AG04450 (cell line): ENCODE results near the gene RNF220. TPM values are rescaled to one million over a fixed set of nuclear protein-coding genes. Genes with fewer than 3 reads are reported as not detected.

ENCODE experiments used
- CTCF ChIA-PET: fragments of 300-600, 350-600 bp; formaldehyde crosslinking; extraction: SDS; loops from one replicate; lab custom pipeline; 2022; ENCODE audit warnings: antibody characterized with exemption, inconsistent platforms; lab: Charles Lee
- POLR2A ChIA-PET: fragments of 350-600 bp; formaldehyde crosslinking; extraction: SDS; loops from one replicate; lab custom pipeline; 2021; ENCODE audit warnings: antibody characterized with exemption, inconsistent platforms; lab: Yijun Ruan, JAX
- DNase-seq: peaks from one replicate; pipeline ENCODE4 v3.0.0-alpha.2; 2011; ENCODE audit warnings: low read depth, low spot score
- H3K27ac ChIP-seq: one replicate; pipeline ENCODE4 v1.5.1; 2012; ENCODE audit warnings: low read depth, low read length, control low read depth
- H3K27me3 ChIP-seq: one replicate; pipeline ENCODE4 v1.6.0; 2012; ENCODE audit warnings: low read length; ENCODE audit not compliant: control insufficient read depth, insufficient read depth
- H3K4me3 ChIP-seq: 2 replicates; pipeline ENCODE4 v1.5.1; 2011; ENCODE audit warnings: mild to moderate bottlenecking, low read depth, low read length, control low read depth
- H3K9me3 ChIP-seq: 2 replicates; pipeline ENCODE4 v1.5.1; 2012; ENCODE audit warnings: low read length; ENCODE audit not compliant: control insufficient read depth, insufficient read depth
- polyA plus RNA-seq: library from polyadenylated mRNA; depleted of rRNA; stranded (reverse); fragments of >200 nt; gene quantifications from 2 replicates; pipeline ENCODE4 v1.2.3, GENCODE V29; 2011
- TF ChIP-seq, protein P1 (sequence below): IDR thresholded peaks from 2 replicates; pipeline ENCODE4 v1.5.1; 2011; ENCODE audit warnings: low read depth, low read length, control low read depth, inconsistent platforms

Gene RNF220
- polyA plus RNA-seq, 1 experiment = 46.4 TPM

DNA sequence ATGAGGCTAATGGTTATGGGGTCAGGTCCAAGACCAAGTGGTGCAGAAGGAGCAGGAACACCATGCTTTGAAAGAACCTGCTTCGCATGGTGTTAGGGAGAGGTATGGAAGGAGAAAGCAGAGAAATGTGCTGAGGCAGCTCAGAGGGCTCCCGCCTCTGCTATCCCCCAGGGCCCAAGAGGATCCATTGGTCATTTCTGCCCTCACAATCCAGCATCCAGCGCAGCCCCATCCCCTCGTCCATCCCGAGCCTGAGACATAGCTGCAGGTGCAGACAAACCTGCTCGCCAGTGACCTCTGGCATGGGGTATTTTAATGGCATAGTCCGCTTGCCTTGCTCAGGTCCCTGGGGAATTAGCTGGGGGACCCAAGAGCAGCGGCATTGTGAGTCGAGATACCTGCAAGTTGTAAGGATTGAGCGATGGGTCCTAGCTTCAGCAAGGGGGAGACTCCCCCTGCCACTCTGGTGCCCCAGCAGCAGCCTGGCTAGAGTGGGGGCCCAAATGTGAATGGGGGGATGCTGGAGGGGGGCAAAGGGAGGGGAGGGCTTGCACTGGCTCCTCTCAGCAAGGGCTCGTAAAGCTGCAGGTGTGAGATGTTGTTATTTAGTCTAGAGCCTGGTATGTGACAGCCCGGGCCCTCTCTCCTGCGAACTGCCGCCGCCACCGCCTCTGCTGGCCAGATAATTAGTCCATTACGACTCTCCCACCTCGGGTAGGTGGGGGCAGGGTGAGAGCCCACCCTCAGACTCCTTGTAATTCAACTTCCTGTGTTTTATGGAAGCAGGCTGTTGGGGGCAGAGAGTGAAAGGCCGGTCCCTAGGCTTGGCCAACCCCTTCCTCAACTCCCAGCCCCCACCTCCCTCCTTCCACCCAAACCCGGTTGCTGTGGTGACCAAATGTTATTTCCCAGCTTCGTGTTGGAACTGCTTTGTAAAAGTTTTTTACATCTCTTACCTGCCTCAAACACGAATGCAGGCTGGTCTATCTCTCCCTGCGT, 118.8 kb downstream of the RNF220 start:
- CTCF ChIA-PET = interaction anchor here (0.7 kb wide), 1 partner anchor 144 kb away, joined by 4 read pairs; no protein-coding TSS in a partner anchor
- peaks cover 39% of the 10 kb centered on the region for H3K27me3 ChIP-seq

GRCh38 chr1:44524655-44525500, 119.8 kb downstream of the RNF220 start:
- ChIA-PET CTCF (interaction anchor here (0.7 kb wide), 2 partner anchors 54 to 145 kb away, joined by 3 to 4 read pairs; no protein-coding TSS in a partner anchor), POLR2A (no interaction called here)
- Histone ChIP-seq H3K27me3 (peaks cover 35% of the 10 kb centered on the region), H3K27ac (no peak overlapping the region), H3K4me3 (no peak overlapping the region), H3K9me3 (no peaks in the 10 kb centered on the region)
- no peak for DNase-seq
- TF ChIP-seq, protein P1, sequence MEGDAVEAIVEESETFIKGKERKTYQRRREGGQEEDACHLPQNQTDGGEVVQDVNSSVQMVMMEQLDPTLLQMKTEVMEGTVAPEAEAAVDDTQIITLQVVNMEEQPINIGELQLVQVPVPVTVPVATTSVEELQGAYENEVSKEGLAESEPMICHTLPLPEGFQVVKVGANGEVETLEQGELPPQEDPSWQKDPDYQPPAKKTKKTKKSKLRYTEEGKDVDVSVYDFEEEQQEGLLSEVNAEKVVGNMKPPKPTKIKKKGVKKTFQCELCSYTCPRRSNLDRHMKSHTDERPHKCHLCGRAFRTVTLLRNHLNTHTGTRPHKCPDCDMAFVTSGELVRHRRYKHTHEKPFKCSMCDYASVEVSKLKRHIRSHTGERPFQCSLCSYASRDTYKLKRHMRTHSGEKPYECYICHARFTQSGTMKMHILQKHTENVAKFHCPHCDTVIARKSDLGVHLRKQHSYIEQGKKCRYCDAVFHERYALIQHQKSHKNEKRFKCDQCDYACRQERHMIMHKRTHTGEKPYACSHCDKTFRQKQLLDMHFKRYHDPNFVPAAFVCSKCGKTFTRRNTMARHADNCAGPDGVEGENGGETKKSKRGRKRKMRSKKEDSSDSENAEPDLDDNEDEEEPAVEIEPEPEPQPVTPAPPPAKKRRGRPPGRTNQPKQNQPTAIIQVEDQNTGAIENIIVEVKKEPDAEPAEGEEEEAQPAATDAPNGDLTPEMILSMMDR = no peak

More for the DNA sequence above, 118.8 kb downstream of the RNF220 start:
- no peak for DNase-seq
- TF ChIP-seq, protein P1 = no peak
- POLR2A ChIA-PET = no interaction called here
- no peak overlapping the region for H3K27ac ChIP-seq
- no peaks in the 10 kb centered on the region for H3K9me3 ChIP-seq
- no peak overlapping the region for H3K4me3 ChIP-seq

DNA sequence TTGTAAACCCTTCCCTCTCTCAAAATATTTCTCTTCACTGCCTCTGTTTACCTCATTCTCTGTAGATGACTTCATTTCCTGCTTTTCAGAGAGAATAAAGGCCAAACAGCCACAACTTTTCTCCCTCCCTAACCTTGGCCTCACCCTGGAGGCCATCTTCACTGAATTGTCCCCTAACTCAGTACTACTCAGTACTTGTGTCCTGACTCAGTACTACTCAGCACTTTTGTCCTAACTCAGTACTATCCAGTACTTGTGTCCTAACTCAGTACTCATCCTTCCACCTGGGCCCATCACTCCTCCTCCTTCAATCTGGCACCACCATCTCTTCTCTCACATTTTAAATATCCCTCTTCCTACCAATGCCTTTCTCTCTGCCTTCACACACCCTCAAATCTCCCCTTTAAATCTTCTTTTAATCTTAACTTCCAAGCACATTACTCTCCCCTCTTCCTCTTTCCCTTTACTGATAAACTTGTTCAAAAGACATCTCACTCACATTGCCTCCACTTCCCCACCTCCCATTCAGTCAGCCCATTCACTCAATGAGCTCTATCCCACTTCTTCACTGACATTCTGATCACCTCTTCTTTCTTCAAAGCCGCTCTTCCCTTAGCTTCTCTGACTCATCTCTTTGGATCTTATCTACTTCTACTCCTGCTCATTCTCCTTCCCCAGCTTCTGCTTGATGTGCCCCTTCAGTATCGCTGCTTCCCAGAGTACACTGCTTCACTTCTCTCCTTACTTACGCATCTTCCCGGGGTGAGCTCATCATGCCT, 121.4 kb downstream of the RNF220 start:
- CTCF ChIA-PET = no interaction called here
- TF ChIP-seq, protein P1 = no peak
- no peak for DNase-seq
- H3K9me3 ChIP-seq = no peaks in the 10 kb centered on the region
- no peak overlapping the region for H3K27ac ChIP-seq
- no peak overlapping the region for H3K4me3 ChIP-seq
- peaks cover 33% of the 10 kb centered on the region for H3K27me3 ChIP-seq
- POLR2A ChIA-PET = no interaction called here

DNA sequence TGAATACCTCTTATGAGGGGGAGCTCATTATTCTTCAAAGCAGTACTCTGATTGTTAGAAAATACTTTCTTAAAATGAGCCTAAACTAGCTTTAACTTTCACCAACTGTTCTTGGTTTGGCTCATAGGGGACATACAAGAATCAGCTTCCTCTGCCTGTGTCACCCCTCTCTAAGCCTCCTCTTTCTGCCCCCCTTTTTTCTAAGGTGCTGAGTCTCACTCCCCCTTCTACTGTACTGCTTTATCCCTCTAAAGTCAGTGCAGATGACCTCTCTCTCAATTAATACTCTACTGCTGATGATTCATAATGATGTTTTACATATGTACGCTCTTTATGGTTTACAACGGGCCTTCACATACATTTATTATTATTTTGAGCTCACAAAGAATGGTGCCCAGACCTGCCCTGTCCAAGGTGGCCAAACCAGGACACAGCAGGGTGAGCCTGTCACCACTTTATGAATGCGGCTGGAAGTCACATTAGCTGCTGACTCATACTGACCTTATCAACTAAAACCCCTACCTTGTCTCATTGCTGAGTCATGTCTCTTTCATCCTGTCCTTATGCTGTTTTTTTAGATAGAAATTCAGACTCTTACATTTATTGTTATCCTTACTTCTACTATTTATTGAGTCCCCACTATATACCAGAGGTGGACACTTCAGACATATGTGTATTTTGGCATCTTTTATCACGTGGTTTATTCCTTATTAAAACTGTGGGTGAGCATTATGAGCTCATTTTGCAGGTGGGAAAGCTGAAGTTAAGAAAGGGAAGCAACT, 126.9 kb downstream of the RNF220 start:
- DNase-seq = no peak
- no peak overlapping the region for H3K27ac ChIP-seq
- CTCF ChIA-PET = interaction anchor here (0.6 kb wide), 1 partner anchor 140 kb away, joined by 3 read pairs; no protein-coding TSS in a partner anchor

More for the DNA sequence above, 126.9 kb downstream of the RNF220 start:
- Histone ChIP-seq H3K9me3 (no peaks in the 10 kb centered on the region), H3K27me3 (peaks cover 5% of the 10 kb centered on the region), H3K4me3 (no peak overlapping the region)
- TF ChIP-seq, protein P1 = no peak
- POLR2A ChIA-PET = no interaction called here
